ENCODE results near the gene TUBB6.

TUBB6 gene

DNA sequence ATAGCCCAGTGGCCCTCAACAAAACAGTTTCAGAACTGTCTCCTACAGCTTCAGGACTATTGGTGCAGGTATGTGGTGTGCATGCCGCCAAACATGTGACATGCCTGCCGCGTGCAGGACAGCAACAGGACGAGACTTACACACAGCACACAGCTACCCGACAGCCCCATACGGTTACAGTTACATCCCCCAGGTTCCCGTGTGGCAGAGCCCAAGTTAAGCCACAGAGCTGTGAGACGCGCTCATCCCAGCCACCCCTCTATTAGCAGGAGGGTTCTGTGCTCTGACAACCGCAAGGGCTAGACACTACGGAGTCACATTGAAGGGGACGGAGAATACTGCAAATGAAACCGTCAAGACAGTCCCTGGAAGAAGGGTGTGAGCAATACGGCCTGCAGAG, 16.4 kb upstream of the TUBB6 start:
- no peak overlapping the region for H3K4me3 ChIP-seq (ENCODE audit: low read depth, low read length)
- DNase-seq (ENCODE audit: low read depth): no peak
- no peak for TF ChIP-seq CTCF (IDR thresholded peaks at IDR 0.05; ENCODE audit: low read depth, low read length, missing control alignments)

DNA sequence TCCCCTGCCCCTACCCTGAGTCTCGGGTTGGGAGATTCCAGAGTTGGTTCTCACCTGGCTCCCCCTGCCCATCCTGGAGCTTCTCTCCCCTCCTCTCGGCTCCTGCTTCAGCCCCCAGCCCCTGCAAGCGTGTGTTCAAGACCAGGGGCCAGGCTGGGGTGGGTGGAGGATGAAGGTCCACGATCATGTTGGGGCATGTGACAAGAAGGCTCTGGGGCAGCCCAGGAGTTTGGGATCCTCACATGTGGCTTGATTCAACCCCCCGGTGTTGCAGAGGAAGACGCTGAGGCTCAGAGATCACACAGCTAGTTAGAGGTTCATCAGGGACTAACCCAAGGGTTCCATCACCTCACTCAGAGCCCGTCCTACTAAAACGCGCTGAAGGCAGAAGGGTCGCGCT, 14.2 kb upstream of the TUBB6 start:
- no peak overlapping the region for H3K4me3 ChIP-seq (ENCODE audit: low read depth, low read length)
- DNase-seq (ENCODE audit: low read depth): no peak
- no peak for TF ChIP-seq CTCF (IDR thresholded peaks at IDR 0.05; ENCODE audit: low read depth, low read length, missing control alignments)

GRCh38 chr18:12295389-12296086, 12.5 kb upstream of the TUBB6 start:
- DNase-seq (ENCODE audit: low read depth): no peak
- TF ChIP-seq CTCF (IDR thresholded peaks at IDR 0.05; ENCODE audit: low read depth, low read length, missing control alignments): no peak
- H3K4me3 ChIP-seq (ENCODE audit: low read depth, low read length): no peak overlapping the region

- no peak overlapping the region for H3K4me3 ChIP-seq (ENCODE audit: low read depth, low read length)
- TF ChIP-seq CTCF (IDR thresholded peaks at IDR 0.05; ENCODE audit: low read depth, low read length, missing control alignments): no peak
- no peak for DNase-seq (ENCODE audit: low read depth)
Observed at GRCh38 chr18:12296087-12296403, 12.0 kb upstream of the TUBB6 start.

- DNase-seq (ENCODE audit: low read depth): no peak
- TF ChIP-seq CTCF (IDR thresholded peaks at IDR 0.05; ENCODE audit: low read depth, low read length, missing control alignments): no peak
- H3K4me3 ChIP-seq (ENCODE audit: low read depth, low read length): no peak overlapping the region
Observed at GRCh38 chr18:12296457-12296856, 11.6 kb upstream of the TUBB6 start.

GRCh38 chr18:12299862-12300261, 8.2 kb upstream of the TUBB6 start:
- DNase-seq (ENCODE audit: low read depth): no peak
- no peak overlapping the region for H3K4me3 ChIP-seq (ENCODE audit: low read depth, low read length)
- TF ChIP-seq CTCF (IDR thresholded peaks at IDR 0.05; ENCODE audit: low read depth, low read length, missing control alignments): no peak

- no peak overlapping the region for H3K4me3 ChIP-seq (ENCODE audit: low read depth, low read length)
- no peak for TF ChIP-seq CTCF (IDR thresholded peaks at IDR 0.05; ENCODE audit: low read depth, low read length, missing control alignments)
- DNase-seq (ENCODE audit: low read depth): no peak
Observed at GRCh38 chr18:12301263-12302005, 6.6 kb upstream of the TUBB6 start.

All from GM12864 (cell line).